WTC11 (cell line): ENCODE measurements around the gene SEC14L6. TPM values are rescaled to one million over a fixed set of nuclear protein-coding genes. Genes with fewer than 3 reads are reported as not detected.

ENCODE experiments used
- ATAC-seq: fragments of 200-7000 bp; cut with Tn5 transposase; 2 replicates; pipeline ENCODE4 v1.10.0; 2021; ENCODE audit warnings: mild to moderate bottlenecking, moderate library complexity
- CTCF ChIA-PET: fragments of 300-600 bp; sonication (Branson Sonifier 250); formaldehyde crosslinking; loops from one replicate; lab custom pipeline; 2021; ENCODE audit warnings: antibody characterized with exemption; lab: Charles Lee
- POLR2A ChIA-PET: fragments of 350-600 bp; sonication (Branson Sonifier 250); formaldehyde crosslinking; loops from one replicate; lab custom pipeline; 2021; ENCODE audit warnings: antibody characterized with exemption; lab: Charles Lee
- DNase-seq: peaks from one replicate; pipeline ENCODE4 v3.0.0; 2021; ENCODE audit warnings: low spot score
- H3K27ac Mint-ChIP-seq: 2 replicates; pipeline ENCODE4 v1.8.0; 2021; ENCODE audit warnings: mixed read lengths
- H3K27me3 Mint-ChIP-seq: 2 replicates; pipeline ENCODE4 v1.8.0; 2021; ENCODE audit warnings: low read depth, mild to moderate bottlenecking, moderate library complexity, mixed read lengths
- H3K36me3 Mint-ChIP-seq: 2 replicates; pipeline ENCODE4 v1.8.0; 2021; ENCODE audit warnings: mixed read lengths
- H3K4me1 Mint-ChIP-seq: 2 replicates; pipeline ENCODE4 v1.8.0; 2022; ENCODE audit warnings: mixed read lengths
- H3K4me3 Mint-ChIP-seq: 2 replicates; pipeline ENCODE4 v1.8.0; 2021; ENCODE audit warnings: mild to moderate bottlenecking, moderate library complexity, mixed read lengths
- H3K9me3 Mint-ChIP-seq: 2 replicates; pipeline ENCODE4 v1.8.0; 2021; ENCODE audit warnings: mixed read lengths
- AR ChIP-seq: fragments of 250-450 bp; sonication (Bioruptor Pico); IDR thresholded peaks from 2 replicates; pipeline ENCODE4 v1.9.0; 2021; ENCODE audit warnings: mild to moderate bottlenecking
- CDX4 ChIP-seq: fragments of 250-450 bp; sonication (Bioruptor Pico); IDR thresholded peaks from 2 replicates; pipeline ENCODE4 v1.9.0; 2021; ENCODE audit warnings: moderate library complexity, mild to moderate bottlenecking, inconsistent platforms, borderline replicate concordance
- CTCF ChIP-seq: fragments of 200-600 bp; IDR thresholded peaks from 2 replicates; pipeline ENCODE4 v1.8.0; 2022; ENCODE audit warnings: antibody characterized with exemption
- E2F1 ChIP-seq: sonication (generic); formaldehyde crosslinking; IDR thresholded peaks from 2 replicates; pipeline ENCODE4 v1.8.0; 2022; ENCODE audit warnings: mild to moderate bottlenecking, missing genetic modification reagents
- E2F4 ChIP-seq: sonication (generic); formaldehyde crosslinking; IDR thresholded peaks from 2 replicates; pipeline ENCODE4 v1.8.1; 2022; ENCODE audit warnings: low read depth, mild to moderate bottlenecking, moderate library complexity, missing genetic modification reagents, borderline replicate concordance
- FOXJ3 ChIP-seq: sonication (generic); formaldehyde crosslinking; IDR thresholded peaks from 2 replicates; pipeline ENCODE4 v1.9.0; 2021; ENCODE audit warnings: missing genetic modification reagents, mild to moderate bottlenecking, borderline replicate concordance
- FOXP4 ChIP-seq: sonication (generic); formaldehyde crosslinking; IDR thresholded peaks from 2 replicates; pipeline ENCODE4 v1.8.0; 2022; ENCODE audit warnings: mild to moderate bottlenecking, missing genetic modification reagents
- JUN ChIP-seq: sonication (generic); formaldehyde crosslinking; IDR thresholded peaks from 2 replicates; pipeline ENCODE4 v1.8.0; 2023; ENCODE audit warnings: mild to moderate bottlenecking, missing genetic modification reagents
- MAX ChIP-seq: sonication (generic); formaldehyde crosslinking; IDR thresholded peaks from 2 replicates; pipeline ENCODE4 v1.8.0; 2022; ENCODE audit warnings: mild to moderate bottlenecking, missing genetic modification reagents
- NFE2L1 ChIP-seq: sonication (generic); formaldehyde crosslinking; IDR thresholded peaks from 2 replicates; pipeline ENCODE4 v1.8.1; 2023; ENCODE audit warnings: missing genetic modification reagents
- NR2C2 ChIP-seq: sonication (generic); formaldehyde crosslinking; IDR thresholded peaks from 2 replicates; pipeline ENCODE4 v1.8.0; 2022; ENCODE audit warnings: mild to moderate bottlenecking, missing genetic modification reagents
- RORB ChIP-seq: fragments of 250-450 bp; sonication (Bioruptor Pico); IDR thresholded peaks from 2 replicates; pipeline ENCODE4 v1.9.0; 2021; ENCODE audit warnings: mild to moderate bottlenecking
- SOX15 ChIP-seq: fragments of 250-450 bp; sonication (Bioruptor Pico); IDR thresholded peaks from 2 replicates; pipeline ENCODE4 v1.9.0; 2021; ENCODE audit warnings: mild to moderate bottlenecking
- TEAD4 ChIP-seq: sonication (generic); formaldehyde crosslinking; IDR thresholded peaks from 2 replicates; pipeline ENCODE4 v1.8.0; 2022; ENCODE audit warnings: mild to moderate bottlenecking, missing genetic modification reagents
- ZNF121 ChIP-seq: sonication (generic); formaldehyde crosslinking; IDR thresholded peaks from 2 replicates; pipeline ENCODE4 v1.8.0; 2023; ENCODE audit warnings: missing genetic modification reagents
- ZNF232 ChIP-seq: sonication (generic); formaldehyde crosslinking; IDR thresholded peaks from 2 replicates; pipeline ENCODE4 v1.8.0; 2022; ENCODE audit warnings: mild to moderate bottlenecking, missing genetic modification reagents
- ZNF281 ChIP-seq: sonication (generic); formaldehyde crosslinking; IDR thresholded peaks from 2 replicates; pipeline ENCODE4 v1.8.0; 2023; ENCODE audit warnings: mild to moderate bottlenecking, missing genetic modification reagents
- ZNF425 ChIP-seq: fragments of 250-450 bp; sonication (Bioruptor Pico); conservative IDR thresholded peaks from 2 replicates; pipeline ENCODE4 v1.9.0; 2021; ENCODE audit warnings: mild to moderate bottlenecking
- total RNA-seq: library from RNA; stranded (reverse); gene quantifications from 3 replicates; pipeline ENCODE4 v1.2.3, GENCODE V29; 2021

Gene SEC14L6
- total RNA-seq, 1 experiment from 2014 or later: 1.6 TPM

GRCh38 chr22:30486118-30486517 lies 60.4 kb downstream of the SEC14L6 start:
- TF ChIP-seq TEAD4 (CRISPR knock-in tag): no peak
- no peak for TF ChIP-seq NR2C2 (CRISPR knock-in tag)
- no peak for TF ChIP-seq ZNF425 (CRISPR knock-in tag)
- TF ChIP-seq ZNF121 (CRISPR knock-in tag): 0 out of 2 replicates have a peak, but pooled peaks have one; percentile 56
- TF ChIP-seq AR (CRISPR knock-in tag): no peak
- TF ChIP-seq JUN (CRISPR knock-in tag): no peak
- Mint-ChIP-seq H3K36me3 (no peaks in the 10 kb centered on the region), H3K9me3 (no peaks in the 10 kb centered on the region), H3K27me3 (peaks cover 2% of the 10 kb centered on the region; the same call in 1 of the 2 replicates), H3K27ac (no peak overlapping the region), H3K4me1 (no peaks in the 10 kb centered on the region), H3K4me3 (no peak overlapping the region)
- POLR2A ChIA-PET: no interaction called here
- no peak for ATAC-seq
- no peak for DNase-seq
- CTCF ChIA-PET: interaction anchor here (0.5 to 2.8 kb wide), 21 partner anchors 11 to 379 kb away, joined by 3 to 38 read pairs (median 3); partner anchors contain the start of genes CASTOR1, MTFP1 and RNF215

- H3K36me3 Mint-ChIP-seq: no peaks in the 10 kb centered on the region
- CTCF ChIA-PET: interaction anchor here (0.5 to 2.8 kb wide), 21 partner anchors 10 to 380 kb away, joined by 3 to 38 read pairs (median 3); partner anchors contain the start of genes CASTOR1, MTFP1 and RNF215
- H3K4me3 Mint-ChIP-seq: no peak overlapping the region
- ATAC-seq (peak; percentile 96), DNase-seq (peak; percentile 84)
- POLR2A ChIA-PET: no interaction called here
- H3K27ac Mint-ChIP-seq: no peak overlapping the region
- H3K27me3 Mint-ChIP-seq: peaks cover 2% of the 10 kb centered on the region; the same call in 1 of the 2 replicates
- H3K9me3 Mint-ChIP-seq: no peaks in the 10 kb centered on the region
- H3K4me1 Mint-ChIP-seq: no peaks in the 10 kb centered on the region
- TF ChIP-seq CTCF (peak; percentile 98), NFE2L1 (no peak), FOXJ3 (no peak), RORB (CRISPR knock-in tag) (no peak), SOX15 (no peak), E2F1 (CRISPR knock-in tag) (no peak), ZNF281 (CRISPR knock-in tag) (no peak), E2F4 (CRISPR knock-in tag) (no peak), ZNF232 (CRISPR knock-in tag) (peak; percentile 74; the same call in 1 of the 2 replicates), MAX (CRISPR knock-in tag) (no peak), FOXP4 (CRISPR knock-in tag) (no peak), CDX4 (CRISPR knock-in tag) (no peak)
These were observed 61.1 kb downstream of the SEC14L6 start for GRCh38 chr22:30485362-30485988.
